ENCODE measurements around the gene MIS18BP1.
A peak's percentile ranks its signal among the peaks of the same experiment; 100 is the strongest.
"Not testable (repeated sequence)": the region's sequence is repeated elsewhere in the genome, so short reads cannot be mapped to it uniquely, and the experiment has no call there.

MIS18BP1 gene

DNA sequence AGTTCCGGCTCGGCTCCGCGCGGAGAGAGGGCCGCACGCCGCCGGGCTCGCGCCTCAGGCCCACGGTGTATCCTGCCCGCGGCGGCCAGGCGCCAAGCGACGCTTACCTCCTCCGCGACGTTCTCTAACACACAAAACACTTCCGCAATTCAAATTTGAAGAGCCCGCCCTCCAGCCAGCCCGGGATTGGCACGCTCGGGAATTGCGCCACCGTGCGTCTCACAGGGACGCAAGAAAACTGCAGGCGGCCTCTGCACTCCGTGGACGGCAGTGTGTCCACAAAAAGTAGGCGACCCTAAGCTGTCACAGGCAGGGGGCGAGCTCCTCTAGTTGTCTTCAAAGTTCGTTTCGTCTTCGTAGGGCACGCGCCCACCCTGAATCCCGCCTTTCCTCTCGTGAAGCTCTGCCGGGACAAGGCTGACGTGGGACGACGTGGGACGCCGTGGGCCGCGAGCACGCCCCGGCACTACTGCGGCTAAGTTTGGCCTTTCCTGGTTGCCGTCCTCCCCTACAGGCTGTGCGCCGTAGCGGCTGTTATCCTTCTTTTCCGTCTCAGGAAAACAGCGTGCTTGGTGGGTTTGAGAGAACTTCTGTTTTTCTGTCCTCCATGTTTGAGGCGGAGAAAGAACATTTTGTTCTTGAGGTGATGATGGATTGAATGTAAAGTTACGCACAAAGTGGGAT lies at the start of gene MIS18BP1:
MIS18BP1 (minus strand) TSS at position 133 of the 684 bp plus-strand sequence. CDS start 5,916 bp downstream, outside the sequence.
- DNase-seq (ENCODE audit: low spot score) = peak; percentile 67

DNA sequence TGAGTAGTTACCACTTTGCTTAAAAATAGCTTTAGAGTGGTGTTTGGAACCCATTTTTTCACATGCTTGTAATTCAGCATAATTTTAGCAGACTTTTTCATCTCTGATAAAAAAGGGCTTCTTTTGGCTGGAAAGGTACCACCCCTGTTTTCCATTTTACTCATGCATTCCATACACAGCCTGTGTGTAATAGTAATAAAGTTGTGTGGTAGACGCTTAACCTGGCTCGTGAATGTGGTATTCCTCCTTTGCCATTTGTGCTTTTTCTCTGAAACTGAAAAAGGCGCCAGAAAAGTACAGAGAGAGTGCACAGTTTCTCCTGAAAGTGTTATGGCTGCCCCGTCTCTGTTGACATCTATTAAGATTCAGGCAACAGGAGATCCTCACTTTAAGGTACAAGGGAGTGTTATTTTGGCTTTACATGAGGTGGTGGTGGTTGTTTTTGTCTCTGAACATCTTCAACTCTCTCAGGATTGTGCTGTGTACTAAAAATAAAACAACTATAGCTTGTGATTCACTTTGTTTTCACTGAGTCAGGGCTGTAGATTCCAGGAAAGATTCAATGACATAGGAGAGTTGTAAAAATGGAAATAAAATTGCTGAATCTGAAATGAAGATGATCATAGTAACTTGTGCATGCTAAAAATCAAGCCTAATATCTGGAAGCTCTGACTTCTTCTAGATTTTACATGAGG lies 45.6 kb upstream of the MIS18BP1 start:
- no peak for DNase-seq (ENCODE audit: low spot score)

DNA sequence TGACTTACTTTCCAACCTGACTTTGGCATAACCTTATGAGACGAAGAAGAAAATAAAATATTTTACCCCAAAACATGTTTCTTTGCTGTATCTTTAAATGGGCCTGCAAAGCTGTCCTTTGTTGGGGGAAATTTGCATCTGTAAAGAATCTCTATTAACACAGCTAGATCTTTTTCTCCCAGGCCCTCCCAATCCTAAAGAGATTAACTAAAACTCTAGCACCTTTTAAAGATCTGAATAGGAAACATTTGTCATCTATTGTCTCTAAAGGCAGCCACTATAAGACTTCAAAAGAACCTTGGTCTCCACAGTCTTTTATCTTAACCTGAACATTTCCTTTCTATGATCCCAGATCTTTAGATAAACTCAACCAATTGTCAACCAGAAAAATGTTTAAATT lies 41.8 kb upstream of the MIS18BP1 start:
- not testable (repeated sequence) for DNase-seq (ENCODE audit: low spot score)

DNA sequence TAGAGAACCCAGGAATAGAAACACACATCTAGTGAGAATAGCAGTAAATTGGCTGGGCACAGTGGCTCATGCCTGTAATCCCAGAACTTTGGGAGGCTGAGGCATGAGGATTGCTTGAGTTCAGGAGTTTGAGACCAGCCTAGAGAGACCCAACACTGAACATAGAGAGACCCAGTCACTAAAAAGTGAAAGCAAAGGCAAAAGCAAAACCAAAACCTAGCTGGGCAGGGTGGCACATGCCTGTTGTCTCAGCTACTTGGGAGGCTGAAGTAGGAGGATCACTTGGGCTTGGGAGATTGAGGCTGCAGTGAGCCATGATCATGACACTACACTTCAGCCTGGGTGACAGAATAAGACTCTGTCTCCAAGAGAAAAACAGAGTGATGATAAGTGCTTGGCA lies 37.5 kb upstream of the MIS18BP1 start:
- DNase-seq (ENCODE audit: low spot score) = no peak

DNA sequence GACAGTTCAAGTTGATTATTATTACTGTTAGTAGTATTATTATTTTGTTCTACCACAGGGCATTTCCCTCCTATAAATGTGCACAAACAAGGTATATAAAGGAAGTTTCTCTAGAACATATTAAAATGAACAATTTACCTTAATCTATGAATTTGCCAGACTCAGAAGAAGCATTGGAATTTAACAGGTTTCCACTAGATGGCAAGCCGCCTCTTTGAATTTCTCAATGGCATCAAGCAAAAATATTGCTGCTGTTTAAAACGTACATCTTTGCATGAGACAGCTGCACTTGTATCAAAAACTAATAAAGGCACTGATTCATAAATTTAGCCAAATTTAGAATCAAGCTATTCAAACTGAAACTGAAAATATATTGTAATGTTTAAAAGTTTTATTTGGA lies 34.6 kb upstream of the MIS18BP1 start:
- no peak for DNase-seq (ENCODE audit: low spot score)

DNA sequence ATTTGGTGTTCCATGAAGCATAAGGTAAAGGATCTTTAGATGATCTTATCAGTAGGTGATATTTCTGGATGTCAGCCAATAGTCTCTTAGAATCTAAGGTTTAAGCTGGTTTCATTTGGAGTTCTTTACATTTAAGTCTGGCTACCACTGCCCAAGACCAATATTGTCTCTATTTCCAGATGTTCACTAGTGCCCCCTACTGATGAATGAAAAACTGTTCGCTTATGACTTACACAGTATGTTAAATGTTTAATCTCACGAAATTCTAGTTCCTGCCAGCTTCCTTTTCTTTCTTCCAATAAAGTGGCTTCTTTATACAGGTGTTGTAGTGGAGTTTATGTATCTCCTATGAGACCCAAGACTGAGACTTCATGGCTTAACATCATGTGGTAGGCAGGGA lies 31.8 kb upstream of the MIS18BP1 start:
- no peak for DNase-seq (ENCODE audit: low spot score)

DNA sequence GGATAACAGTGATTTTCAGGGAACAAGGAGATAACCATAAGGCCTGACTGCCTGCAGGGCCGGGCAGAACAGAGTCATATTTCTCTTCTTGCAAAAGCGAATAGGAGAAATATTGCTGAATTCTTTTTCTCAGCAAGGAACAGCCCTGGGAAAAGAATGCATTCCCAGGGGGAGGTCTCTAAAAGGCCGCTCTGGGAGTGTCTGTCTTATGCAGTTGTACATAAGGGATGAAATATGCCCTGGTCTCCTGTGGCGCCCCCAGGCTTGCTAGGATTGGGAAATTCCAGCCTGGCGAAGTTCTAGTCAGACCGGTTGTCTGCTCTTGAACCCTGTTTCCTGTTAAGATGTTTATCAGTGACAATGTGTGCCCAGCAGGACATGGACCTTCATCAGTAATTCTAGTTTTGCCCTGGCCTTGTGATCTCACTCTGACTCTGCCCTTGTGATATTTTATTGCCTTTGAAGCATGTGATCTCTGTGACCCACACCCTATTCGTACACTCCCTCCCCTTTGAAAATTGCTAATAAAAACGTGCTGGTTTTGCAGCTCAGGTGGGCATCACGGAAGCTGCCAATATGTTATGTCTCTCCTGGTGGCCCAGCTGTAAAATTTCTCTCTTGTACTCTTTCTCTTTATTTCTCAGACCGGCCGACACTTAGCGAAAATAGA lies 28.9 kb upstream of the MIS18BP1 start:
- not testable (repeated sequence) for DNase-seq (ENCODE audit: low spot score)

DNA sequence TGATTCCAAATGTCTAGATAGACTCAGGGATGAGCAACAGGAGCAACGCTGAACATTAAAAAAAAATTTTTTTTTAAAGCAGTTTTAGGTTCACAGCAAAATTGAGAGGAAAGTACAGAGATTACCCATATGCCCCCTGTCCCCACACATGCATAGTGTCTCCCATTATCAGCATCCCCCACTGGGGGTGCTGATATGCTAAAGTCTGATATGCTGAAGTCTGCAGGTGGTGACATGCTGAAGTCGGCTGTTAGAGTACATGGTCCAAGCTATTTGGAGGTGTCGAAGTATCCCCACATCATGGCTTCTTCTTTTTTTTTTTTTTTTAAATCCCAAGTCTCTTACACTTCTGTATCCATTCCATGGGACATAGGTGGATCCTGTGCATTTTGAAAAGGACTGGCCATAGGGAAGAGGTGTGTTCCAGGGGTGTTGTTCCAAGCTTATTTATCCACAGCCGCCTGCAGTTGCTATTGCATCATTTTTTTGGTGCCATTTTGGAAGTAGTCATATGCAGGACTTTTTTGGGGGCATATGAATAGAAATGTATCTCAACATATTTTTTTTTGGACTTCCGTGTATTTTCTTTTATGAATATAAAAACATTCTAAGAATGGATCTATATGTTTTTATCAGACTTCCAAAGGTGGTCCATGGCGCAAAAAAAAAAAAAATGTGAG lies 19.0 kb upstream of the MIS18BP1 start:
- no peak for DNase-seq (ENCODE audit: low spot score)

DNA sequence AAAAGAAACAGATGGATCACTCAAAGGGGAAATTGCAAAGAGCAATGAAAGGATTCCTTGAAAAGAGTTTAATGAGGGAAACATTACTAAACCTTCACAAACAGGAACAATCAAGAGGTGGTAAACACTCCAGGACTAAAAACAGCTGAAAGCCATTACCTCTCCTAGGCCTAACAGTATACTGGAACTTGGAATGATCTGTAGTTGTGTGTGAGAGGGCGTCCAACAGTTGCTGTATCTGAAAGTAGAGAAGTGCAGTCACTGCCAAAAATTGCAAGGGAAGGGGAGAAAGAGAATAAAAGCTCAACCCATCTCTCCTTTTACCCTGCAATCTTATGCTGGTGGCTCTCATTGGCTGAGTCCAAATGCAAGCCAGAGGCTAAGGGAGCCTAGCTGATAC lies 17.0 kb upstream of the MIS18BP1 start:
- DNase-seq (ENCODE audit: low spot score) = no peak

DNA sequence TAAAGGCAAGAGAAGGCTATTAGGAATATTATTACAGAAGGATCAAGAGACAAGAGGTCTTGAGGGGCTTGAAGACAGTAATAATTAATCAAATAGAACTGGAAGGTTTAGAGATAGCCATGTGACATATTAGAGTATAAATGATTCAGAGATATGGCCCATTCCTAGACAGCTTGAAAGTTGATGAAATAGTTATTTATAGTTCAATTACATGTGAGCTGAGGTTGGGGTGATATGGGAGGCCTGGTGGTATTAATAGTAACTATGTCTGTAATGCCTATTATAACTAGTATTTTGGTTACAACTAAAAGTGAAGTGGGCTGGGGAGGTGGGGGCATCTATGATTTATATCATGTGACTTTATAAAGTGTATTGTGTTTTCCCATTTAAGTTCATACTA lies 14.1 kb upstream of the MIS18BP1 start:
- DNase-seq (ENCODE audit: low spot score) = no peak

DNA sequence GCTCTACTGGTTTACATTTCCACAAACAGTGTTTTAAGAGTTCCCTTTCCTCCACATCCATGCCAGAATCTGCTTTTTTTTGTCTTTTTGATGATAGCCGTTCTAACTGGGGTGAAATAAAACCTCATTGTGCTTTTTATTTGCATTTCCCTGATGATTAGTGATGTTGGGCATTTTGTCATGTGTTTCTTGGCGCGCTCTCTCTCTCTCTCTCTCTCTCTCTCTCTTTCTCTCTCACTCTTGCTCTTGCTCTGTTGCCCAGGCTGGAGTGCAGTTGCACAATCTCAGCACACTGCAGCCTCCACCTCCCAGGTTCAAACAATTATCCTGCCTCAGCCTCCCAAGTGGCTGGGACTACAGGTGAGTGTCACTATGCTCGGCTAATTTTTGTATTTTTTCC lies 9.6 kb upstream of the MIS18BP1 start:
- no peak for DNase-seq (ENCODE audit: low spot score)

DNA sequence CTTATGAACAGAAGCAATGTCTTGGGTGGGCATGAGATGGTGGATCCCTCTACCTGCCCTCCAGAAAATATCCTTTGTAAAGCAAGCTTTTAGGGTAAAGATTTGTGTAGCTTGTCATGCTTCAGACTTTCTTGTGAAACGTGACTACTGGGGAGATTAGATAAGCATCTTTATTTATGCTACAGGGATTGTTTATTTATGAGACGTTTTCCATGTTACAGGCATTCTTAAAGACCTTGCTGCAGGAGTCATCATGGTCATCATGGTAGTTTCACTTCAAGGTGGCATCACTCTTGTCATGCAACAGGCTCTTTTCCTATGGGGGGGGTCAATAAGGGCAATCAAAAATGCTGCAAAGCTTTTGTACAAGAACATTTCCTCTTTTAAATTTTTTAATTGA lies 8.2 kb upstream of the MIS18BP1 start:
- no peak for DNase-seq (ENCODE audit: low spot score)

DNA sequence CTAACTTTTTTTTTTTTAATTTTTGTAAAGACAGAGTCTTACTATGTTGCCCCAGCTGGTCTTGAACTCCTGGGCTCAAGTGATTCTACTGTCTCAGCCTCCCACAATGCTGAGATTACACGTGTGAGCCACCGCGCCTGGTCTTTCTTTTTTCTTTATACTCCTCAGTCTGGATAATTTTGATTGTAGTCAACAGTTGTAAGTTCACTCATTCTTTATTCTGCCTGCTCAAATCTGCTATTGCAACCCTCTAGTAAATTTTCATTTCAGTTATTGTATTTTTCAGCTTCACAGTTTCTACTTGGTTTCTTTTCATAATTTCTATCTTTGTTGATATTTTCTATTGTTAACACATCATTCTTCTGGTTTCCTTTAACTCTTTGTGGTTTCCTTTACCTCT lies 5.8 kb upstream of the MIS18BP1 start:
- DNase-seq (ENCODE audit: low spot score) = no peak

DNA sequence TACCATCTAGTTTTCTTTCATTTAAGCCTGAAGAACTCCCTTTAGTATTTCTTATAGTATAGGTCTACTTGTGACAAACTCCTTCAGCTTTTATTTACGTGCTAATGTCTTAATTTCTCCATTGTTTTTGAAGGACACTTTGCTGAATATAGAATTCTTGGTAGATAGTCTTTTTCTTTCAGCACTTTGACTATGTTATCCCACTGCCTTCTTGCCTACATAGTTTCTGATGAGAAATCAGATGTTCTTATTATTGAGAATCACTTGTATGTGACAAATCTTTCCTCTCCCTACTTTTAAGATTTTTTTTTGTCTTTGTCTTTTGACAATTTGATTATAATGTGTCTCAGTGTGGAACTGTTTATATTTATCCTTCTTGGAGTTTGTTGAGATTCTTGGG lies 5.1 kb upstream of the MIS18BP1 start:
- DNase-seq (ENCODE audit: low spot score) = no peak

DNA sequence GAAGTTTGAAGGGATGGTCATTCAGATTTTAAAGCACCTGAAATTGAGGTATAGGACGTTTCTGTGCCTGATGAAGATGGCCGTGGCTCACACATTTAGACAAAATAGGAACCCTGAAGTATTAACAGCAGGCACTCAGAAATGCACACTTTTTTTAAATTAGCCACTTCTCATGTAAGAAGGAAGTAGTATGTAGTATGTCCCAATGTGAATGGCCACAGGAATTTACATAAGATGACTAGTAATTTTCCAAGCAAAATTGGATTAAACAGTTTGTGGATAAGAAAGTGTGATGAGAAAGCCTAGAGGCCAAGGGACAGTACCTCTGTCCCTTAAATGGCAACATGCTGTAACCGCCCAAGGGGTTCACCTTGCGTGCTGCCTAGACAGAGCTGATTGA lies 1.8 kb upstream of the MIS18BP1 start:
- no peak for DNase-seq (ENCODE audit: low spot score)

DNA sequence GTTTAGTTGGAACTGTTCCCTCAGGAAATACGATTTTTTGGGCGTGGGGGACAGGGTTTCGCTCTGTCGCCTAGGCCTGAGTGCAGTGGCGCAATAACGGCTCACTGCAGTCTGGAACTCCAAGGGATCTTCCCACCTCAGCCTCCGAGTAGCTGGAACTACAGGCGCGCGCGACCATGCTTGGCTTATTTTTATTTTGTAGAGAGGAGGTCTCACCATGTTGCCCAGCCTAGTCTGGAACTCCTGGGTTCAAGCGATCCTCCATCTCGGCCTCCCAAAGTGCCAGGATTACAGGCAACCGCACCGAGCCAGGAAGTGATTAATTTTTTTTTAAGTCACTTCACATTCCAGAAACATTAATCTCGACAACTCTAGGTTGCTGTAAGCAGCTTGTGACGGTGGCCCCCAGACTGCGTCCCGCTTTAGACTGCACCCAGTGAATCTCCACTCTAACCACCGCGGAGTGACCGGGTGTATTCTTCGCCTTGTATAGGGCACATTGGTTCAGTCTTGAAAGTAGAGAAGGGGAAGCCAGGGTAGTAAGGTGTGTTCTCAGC lies 830 bp upstream of the MIS18BP1 start:
- DNase-seq (ENCODE audit: low spot score) = peak; percentile 3

DNA sequence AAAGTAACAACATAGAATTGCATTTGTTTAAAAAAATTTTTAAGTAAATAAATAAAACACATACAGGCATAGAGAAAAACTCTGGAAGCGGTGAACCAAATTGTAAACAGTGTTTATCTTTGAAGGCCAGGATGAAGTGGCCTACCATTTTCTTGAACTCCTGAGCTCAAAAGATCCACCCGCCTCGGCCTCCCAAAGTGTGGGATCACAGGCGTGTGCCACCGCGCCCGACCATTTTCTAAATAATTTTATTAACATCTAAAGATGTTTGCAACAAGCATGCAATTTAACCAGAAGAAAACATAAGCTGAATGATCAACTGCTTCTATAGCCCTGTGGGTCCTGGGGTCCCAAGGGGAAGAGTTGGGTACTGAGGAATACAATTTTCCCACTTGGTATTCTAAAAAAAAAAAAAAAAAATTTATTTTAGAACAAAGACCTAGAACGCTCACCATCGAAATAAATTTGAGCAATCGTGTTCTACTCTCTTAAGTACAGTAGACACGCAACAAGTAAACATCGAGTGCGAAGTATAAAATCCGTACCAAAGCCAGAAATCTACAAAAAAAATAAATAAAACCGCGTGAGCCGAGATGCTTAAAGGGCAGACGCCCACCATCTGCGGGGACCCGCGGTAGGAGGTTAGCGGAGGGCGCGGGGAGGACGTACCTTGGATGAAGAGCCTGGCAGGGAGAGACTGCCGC lies 484 bp downstream of the MIS18BP1 start:
- DNase-seq (ENCODE audit: low spot score) = no peak

DNA sequence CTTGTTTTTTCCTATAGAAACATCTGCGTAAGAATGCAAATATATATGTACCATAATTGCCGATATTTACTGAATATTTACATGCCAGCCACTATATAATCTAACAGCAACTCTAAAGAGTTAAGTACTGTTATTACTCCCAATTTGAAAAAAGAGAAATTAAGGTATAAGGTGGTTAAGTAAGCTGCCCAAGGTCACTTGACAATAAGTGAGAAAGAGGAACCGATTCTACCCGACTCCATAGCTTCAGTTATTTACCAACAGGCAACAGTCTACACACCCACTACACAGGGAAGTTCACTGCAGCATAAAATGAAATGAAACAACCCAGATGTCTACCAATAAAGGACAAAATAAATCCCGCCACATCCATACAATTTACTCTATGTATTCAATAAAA lies 1.1 kb downstream of the MIS18BP1 start:
- peak; percentile 9 for DNase-seq (ENCODE audit: low spot score)

DNA sequence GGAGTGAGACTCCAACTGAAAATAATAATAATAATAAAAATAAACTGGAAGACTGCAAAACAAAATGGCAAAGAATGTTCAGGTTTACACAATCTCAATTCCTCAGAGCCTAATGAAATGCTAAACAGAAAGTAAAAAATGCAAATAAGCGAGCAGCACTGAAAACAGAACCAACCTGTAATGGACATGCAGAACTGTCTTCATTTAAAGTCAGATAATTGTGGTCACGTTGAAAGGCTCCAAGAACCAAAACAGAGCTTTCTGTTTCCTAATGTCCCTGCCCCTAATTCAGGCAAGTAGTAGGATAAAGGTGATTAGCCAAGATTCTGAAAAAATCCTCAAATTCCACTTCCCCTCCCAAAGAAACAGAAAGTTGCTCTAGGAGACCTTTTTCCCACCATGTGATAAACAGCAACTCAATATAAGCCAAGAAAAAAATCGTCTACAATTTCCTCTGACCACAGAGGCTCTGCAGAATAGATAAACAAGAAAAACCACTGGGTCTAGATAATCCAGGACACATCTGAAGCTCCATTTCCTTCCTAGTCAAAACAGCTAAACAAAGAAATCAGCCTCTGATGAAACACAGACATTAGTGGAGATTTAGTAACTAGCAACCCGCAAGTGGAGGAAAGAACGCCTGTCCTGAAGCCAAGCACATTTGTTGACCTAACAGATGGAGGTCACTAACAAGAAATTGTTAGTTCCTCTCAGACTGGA lies 3.0 kb downstream of the MIS18BP1 start:
- no peak for DNase-seq (ENCODE audit: low spot score)

DNA sequence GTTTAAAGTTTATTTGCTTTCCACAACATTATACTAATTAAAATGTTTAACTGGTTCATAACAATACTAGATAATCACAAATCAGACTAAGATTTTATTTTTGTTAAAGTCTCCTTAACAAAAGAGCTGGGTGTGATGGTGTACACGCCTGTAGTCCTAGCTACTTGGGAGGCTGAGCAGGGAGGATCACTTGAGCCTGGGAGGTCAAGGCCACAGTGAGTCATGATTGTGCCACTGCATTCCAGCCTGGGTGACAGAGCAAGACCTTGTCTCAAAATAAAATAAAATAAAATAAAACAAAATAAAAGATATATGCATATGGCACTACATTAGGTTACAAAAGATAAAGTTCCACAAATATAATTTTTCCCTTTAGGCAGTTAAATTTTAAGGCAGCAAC lies 5.6 kb downstream of the MIS18BP1 start:
- no peak for DNase-seq (ENCODE audit: low spot score)

DNA sequence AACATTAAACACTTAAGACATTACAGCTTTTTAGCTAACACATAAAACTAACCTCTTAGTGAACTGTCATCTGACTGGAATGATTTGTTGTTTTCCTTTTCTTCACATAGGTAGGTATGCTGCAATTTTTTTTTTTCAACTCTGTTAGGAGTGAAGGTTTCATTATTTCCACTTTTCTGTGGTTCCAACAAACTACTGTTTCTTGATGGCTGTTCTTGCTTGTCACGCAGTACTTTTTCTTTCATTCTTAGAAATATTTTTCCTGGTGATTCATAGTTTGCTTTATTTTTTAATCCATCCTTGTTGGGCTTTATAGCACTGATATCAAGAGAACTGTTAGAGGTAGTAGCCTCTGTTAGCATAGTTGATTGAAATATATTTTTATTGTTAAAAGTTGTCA lies 6.3 kb downstream of the MIS18BP1 start:
- no peak for DNase-seq (ENCODE audit: low spot score)

Measured in HuH-7 (cell line).